Neuronal stem cell (in vitro differentiated cells): ENCODE results near the gene ZDHHC11.
"Not testable (repeated sequence)": the region's sequence is repeated elsewhere in the genome, so short reads cannot be mapped to it uniquely, and the experiment has no call there.

Experiments
- DNase-seq: peaks from one replicate; pipeline ENCODE4 v3.0.0-alpha.2; 2013; ENCODE audit warnings: low spot score
- H2AFZ ChIP-seq: one replicate; pipeline ENCODE4 v1.6.1; 2013; ENCODE audit warnings: mild to moderate bottlenecking, low read length, inconsistent platforms
- H2AK5ac ChIP-seq: 2 replicates; pipeline ENCODE4 v1.6.1; 2013; ENCODE audit warnings: low read depth, mild to moderate bottlenecking, inconsistent platforms, low read length, moderate library complexity, mixed read lengths
- H2BK120ac ChIP-seq: 2 replicates; pipeline ENCODE4 v1.6.1; 2013; ENCODE audit warnings: low read depth, mild to moderate bottlenecking, inconsistent platforms, low read length, moderate library complexity, mixed read lengths
- H2BK12ac ChIP-seq: one replicate; pipeline ENCODE4 v1.6.1; 2013; ENCODE audit warnings: low read length, inconsistent platforms
- H2BK15ac ChIP-seq: 2 replicates; pipeline ENCODE4 v1.6.1; 2013; ENCODE audit warnings: mild to moderate bottlenecking, low read length, inconsistent platforms, mixed read lengths
- H2BK5ac ChIP-seq: one replicate; pipeline ENCODE4 v1.6.1; 2013; ENCODE audit warnings: inconsistent platforms, mild to moderate bottlenecking, low read length, moderate library complexity
- H3K14ac ChIP-seq: one replicate; pipeline ENCODE4 v1.6.1; 2013; ENCODE audit warnings: low read length, inconsistent platforms
- H3K18ac ChIP-seq: 2 replicates; pipeline ENCODE4 v1.6.1; 2013; ENCODE audit warnings: low read length, inconsistent platforms
- H3K23ac ChIP-seq: 2 replicates; pipeline ENCODE4 v1.6.1; 2013; ENCODE audit warnings: low read depth, mild to moderate bottlenecking, mixed read lengths, low read length, inconsistent platforms; ENCODE audit not compliant: poor library complexity
- H3K27ac ChIP-seq: replicated peaks from 3 replicates; pipeline ENCODE4 v1.5.1; 2013; ENCODE audit warnings: low read length, inconsistent platforms
- H3K27me3 ChIP-seq, 3 experiments: 2 replicates each; pipeline ENCODE4 v1.6.1; 2013; ENCODE audit warnings: low read length in 3 of 3, mild to moderate bottlenecking in 2 of 3, inconsistent platforms in 1 of 3, low read depth in 1 of 3, mixed read lengths in 1 of 3, moderate library complexity in 1 of 3; ENCODE audit not compliant: control insufficient read depth in 3 of 3, insufficient read depth in 3 of 3
- H3K36me3 ChIP-seq, 2 donors: replicated peaks in 1 of 2; 2 replicates each; pipeline ENCODE4 v1.6.1; 2013; ENCODE audit warnings: low read length in 2 of 2; ENCODE audit not compliant: control insufficient read depth in 2 of 2, insufficient read depth in 2 of 2
- H3K4ac ChIP-seq: 2 replicates; pipeline ENCODE4 v1.6.1; 2013; ENCODE audit warnings: inconsistent platforms, mild to moderate bottlenecking, low read length, moderate library complexity
- H3K4me1 ChIP-seq, 2 donors: 1 replicate in 1 of 2; 2 replicates in 1 of 2; pipeline ENCODE4 v1.6.1; 2013; ENCODE audit warnings: low read length in 2 of 2, low read depth in 1 of 2; ENCODE audit not compliant: control insufficient read depth in 2 of 2, insufficient read depth in 1 of 2
- H3K4me2 ChIP-seq: one replicate; pipeline ENCODE4 v1.6.1; 2013; ENCODE audit warnings: mild to moderate bottlenecking, low read length, inconsistent platforms; ENCODE audit not compliant: insufficient read depth, poor library complexity, severe bottlenecking
- H3K4me3 ChIP-seq, 2 donors: 2 replicates each; pipeline ENCODE4 v1.5.1; 2013; ENCODE audit warnings: low read length in 2 of 2, mild to moderate bottlenecking in 2 of 2, inconsistent platforms in 1 of 2, moderate library complexity in 1 of 2
- H3K79me1 ChIP-seq: one replicate; pipeline ENCODE4 v1.6.1; 2013; ENCODE audit warnings: low read depth, mild to moderate bottlenecking, inconsistent platforms, low read length, moderate library complexity
- H3K9ac ChIP-seq: one replicate; pipeline ENCODE4 v1.6.1; 2013; ENCODE audit warnings: mild to moderate bottlenecking, low read depth, low read length, inconsistent platforms; ENCODE audit not compliant: poor library complexity
- H3K9me3 ChIP-seq, 2 donors: replicated peaks in 1 of 2; 2 replicates each; pipeline versions ENCODE3 to v1.6.1; 2013; ENCODE audit warnings: low read length in 2 of 2, mild to moderate bottlenecking in 2 of 2, inconsistent platforms in 1 of 2, low read depth in 1 of 2, mixed read lengths in 1 of 2, moderate library complexity in 1 of 2; ENCODE audit not compliant: control insufficient read depth in 2 of 2, insufficient read depth in 1 of 2
- H4K8ac ChIP-seq: one replicate; pipeline ENCODE4 v1.6.1; 2013; ENCODE audit warnings: low read depth, mild to moderate bottlenecking, inconsistent platforms, low read length, moderate library complexity
- H4K91ac ChIP-seq: one replicate; pipeline ENCODE4 v1.6.1; 2013; ENCODE audit warnings: low read length, low read depth, mild to moderate bottlenecking, inconsistent platforms; ENCODE audit not compliant: poor library complexity
- WGBS, 2 donors: extraction: QIAGEN DNeasy Blood & Tissue Kit; methylation state at CpG; one replicate each; pipeline ENCODE4 v1.1.7; 2013; ENCODE audit warnings: missing lambda C conversion rate in 2 of 2, mixed read lengths in 1 of 2; ENCODE audit not compliant: insufficient read length in 2 of 2, insufficient replicate concordance in 1 of 2; ENCODE audit errors: extremely low coverage in 2 of 2; 5-methylcytosine and 5-hydroxymethylcytosine counted together

Gene ZDHHC11

GRCh38 chr5:813575-813974 lies 37.2 kb downstream of the ZDHHC11 start:
- H2BK120ac ChIP-seq, H3K14ac ChIP-seq, H2BK12ac ChIP-seq, H4K91ac ChIP-seq, H2AK5ac ChIP-seq, H3K18ac ChIP-seq, H3K4me2 ChIP-seq, H3K79me1 ChIP-seq, H3K27ac ChIP-seq, H3K4me3 ChIP-seq, H3K23ac ChIP-seq, H2BK5ac ChIP-seq, H2AFZ ChIP-seq, H2BK15ac ChIP-seq, H3K4ac ChIP-seq, H3K9ac ChIP-seq, H3K4me1 ChIP-seq, H3K9me3 ChIP-seq, DNase-seq, H4K8ac ChIP-seq, H3K27me3 ChIP-seq: not testable (repeated sequence)
- H3K36me3 ChIP-seq, result peaks cover 2 to 14% of the 10 kb centered on the region in 2 donors
- no CpG with 5 or more reads among the region's 5 CpGs for WGBS, 2 donors

GRCh38 chr5:811384-811783 lies 39.4 kb downstream of the ZDHHC11 start:
- H3K27me3 ChIP-seq, H3K4me2 ChIP-seq, H3K36me3 ChIP-seq, H2AK5ac ChIP-seq, H3K23ac ChIP-seq, H3K9ac ChIP-seq, H3K79me1 ChIP-seq, H2BK5ac ChIP-seq, H3K27ac ChIP-seq, DNase-seq, H3K14ac ChIP-seq, H3K9me3 ChIP-seq, H3K4me1 ChIP-seq, H2BK15ac ChIP-seq, H2BK12ac ChIP-seq, H4K8ac ChIP-seq, H2BK120ac ChIP-seq, H3K18ac ChIP-seq, H3K4me3 ChIP-seq, H3K4ac ChIP-seq, H2AFZ ChIP-seq, H4K91ac ChIP-seq: not testable (repeated sequence)
- WGBS, 2 donors, result no CpG with 5 or more reads among the region's 9 CpGs

DNA sequence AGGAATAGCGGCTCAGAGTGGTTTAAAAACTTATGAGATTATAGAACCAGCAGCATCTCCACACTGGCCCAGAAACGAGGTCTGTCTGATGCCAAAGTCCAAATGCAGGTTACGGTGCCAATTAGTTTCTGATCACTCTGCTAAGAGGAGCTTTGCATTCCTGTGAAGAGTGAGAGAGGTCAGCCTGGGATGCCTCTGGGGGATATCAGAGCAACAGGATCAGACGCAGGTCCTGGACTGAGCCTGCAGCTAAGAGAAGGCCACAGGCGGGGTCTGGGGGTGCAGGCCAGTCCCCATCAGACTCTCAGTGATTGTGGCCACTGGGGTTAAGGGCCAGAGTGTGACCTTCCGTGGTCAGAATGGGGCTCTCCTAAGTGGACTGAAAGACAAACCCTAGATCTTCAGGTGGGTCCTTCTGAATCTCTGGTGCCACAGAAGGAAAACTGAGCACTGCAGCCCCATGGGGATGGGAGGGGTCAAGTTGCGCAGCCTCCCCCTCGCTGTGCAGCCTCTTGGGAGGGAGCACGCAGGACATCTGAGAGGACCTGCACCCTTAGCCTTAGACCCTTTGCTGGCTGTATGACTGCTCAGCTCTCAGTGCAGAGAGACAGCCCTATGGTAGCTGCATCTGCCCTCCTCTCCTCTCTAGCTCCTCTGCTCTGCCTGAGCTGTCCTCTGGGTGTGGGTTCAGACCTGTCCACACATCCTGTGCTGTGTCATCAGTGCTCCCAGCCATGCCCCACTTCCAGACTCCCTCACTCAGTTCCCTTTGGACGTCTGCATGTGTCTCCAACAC lies 42.9 kb downstream of the ZDHHC11 start:
- H3K4ac ChIP-seq, H3K79me1 ChIP-seq, H3K9me3 ChIP-seq, H2BK120ac ChIP-seq, H2BK12ac ChIP-seq, H3K23ac ChIP-seq, H2BK5ac ChIP-seq, H3K36me3 ChIP-seq, H3K27me3 ChIP-seq, H3K9ac ChIP-seq, H3K27ac ChIP-seq, H4K8ac ChIP-seq, H3K18ac ChIP-seq, H2BK15ac ChIP-seq, H4K91ac ChIP-seq, H3K14ac ChIP-seq, H3K4me2 ChIP-seq, H3K4me1 ChIP-seq, DNase-seq, H2AK5ac ChIP-seq, H3K4me3 ChIP-seq, H2AFZ ChIP-seq: not testable (repeated sequence)
- whole genome bisulfite sequencing, 2 donors, result no CpG with 5 or more reads among the region's 10 CpGs

GRCh38 chr5:801472-801871 lies 49.3 kb downstream of the ZDHHC11 start:
- Histone ChIP-seq H3K4ac (no peak overlapping the region), H2AK5ac (no peak overlapping the region), H3K27ac (no peak overlapping the region)

More at GRCh38 chr5:801472-801871, 49.3 kb downstream of the ZDHHC11 start:
- Histone ChIP-seq H2BK120ac (no peak overlapping the region), H3K14ac (no peak overlapping the region), H3K4me3 (no peak overlapping the region), H3K27me3 (no peaks in the 10 kb centered on the region), H3K79me1 (no peaks in the 10 kb centered on the region), H2AFZ (no peak overlapping the region), H3K18ac (no peak overlapping the region), H3K4me2 (no peak overlapping the region), H4K8ac (peak overlapping the region; percentile 82), H3K36me3 (no peaks in the 10 kb centered on the region), H2BK5ac (no peak overlapping the region), H3K23ac (no peak overlapping the region), H4K91ac (no peak overlapping the region), H3K9ac (no peak overlapping the region), H2BK15ac (no peak overlapping the region), H3K9me3 (no peaks in the 10 kb centered on the region), H3K4me1 (no peaks in the 10 kb centered on the region), H2BK12ac (no peak overlapping the region)
- no peak for DNase-seq
- WGBS, 2 donors, result no CpG with 5 or more reads among the region's 6 CpGs
